ENCODE data around the gene CDK16.

The CDK16 gene

GRCh38 chrX:47201345-47201944, 17.0 kb upstream of the CDK16 start:
- H3K36me3 ChIP-seq (ENCODE audit: control insufficient read depth, insufficient read depth, low read length), result peaks cover 9% of the 10 kb centered on the region

GRCh38 chrX:47202316-47202715, 16.2 kb upstream of the CDK16 start:
- Histone ChIP-seq H3K9ac (ENCODE audit: low read length) (no peak overlapping the region), H3K9me3 (ENCODE audit: control insufficient read depth, low read length) (no peaks in the 10 kb centered on the region), H3K4me3 (ENCODE audit: low read length) (no peak overlapping the region), H3K27me3 (ENCODE audit: control insufficient read depth, insufficient read depth, low read length) (no peaks in the 10 kb centered on the region), H3K4me1 (ENCODE audit: control insufficient read depth, insufficient read depth, low read length) (peaks cover 14% of the 10 kb centered on the region), H3K36me3 (ENCODE audit: control insufficient read depth, insufficient read depth, low read length) (peaks cover 9% of the 10 kb centered on the region)

More at GRCh38 chrX:47201345-47201944, 17.0 kb upstream of the CDK16 start:
- Histone ChIP-seq H3K27me3 (ENCODE audit: control insufficient read depth, insufficient read depth, low read length) (no peaks in the 10 kb centered on the region), H3K9ac (ENCODE audit: low read length) (no peak overlapping the region), H3K9me3 (ENCODE audit: control insufficient read depth, low read length) (no peaks in the 10 kb centered on the region), H3K4me1 (ENCODE audit: control insufficient read depth, insufficient read depth, low read length) (peaks cover 19% of the 10 kb centered on the region), H3K4me3 (ENCODE audit: low read length) (no peak overlapping the region)

- no peak overlapping the region for H3K9ac ChIP-seq (ENCODE audit: low read length)
- H3K36me3 ChIP-seq (ENCODE audit: control insufficient read depth, insufficient read depth, low read length), result peaks cover 9% of the 10 kb centered on the region
- H3K9me3 ChIP-seq (ENCODE audit: control insufficient read depth, low read length), result no peaks in the 10 kb centered on the region
- H3K4me3 ChIP-seq (ENCODE audit: low read length), result no peak overlapping the region
- no peaks in the 10 kb centered on the region for H3K27me3 ChIP-seq (ENCODE audit: control insufficient read depth, insufficient read depth, low read length)
- peaks cover 9% of the 10 kb centered on the region for H3K4me1 ChIP-seq (ENCODE audit: control insufficient read depth, insufficient read depth, low read length)
Observed at GRCh38 chrX:47202877-47203276, 15.6 kb upstream of the CDK16 start.

- H3K36me3 ChIP-seq (ENCODE audit: control insufficient read depth, insufficient read depth, low read length), result peaks cover 9% of the 10 kb centered on the region
Observed at GRCh38 chrX:47204970-47205369, 13.5 kb upstream of the CDK16 start.

GRCh38 chrX:47206316-47206715, 12.2 kb upstream of the CDK16 start:
- no peaks in the 10 kb centered on the region for H3K4me1 ChIP-seq (ENCODE audit: control insufficient read depth, insufficient read depth, low read length)
- H3K9me3 ChIP-seq (ENCODE audit: control insufficient read depth, low read length), result no peaks in the 10 kb centered on the region
- H3K36me3 ChIP-seq (ENCODE audit: control insufficient read depth, insufficient read depth, low read length), result peaks cover 13% of the 10 kb centered on the region
- no peak overlapping the region for H3K4me3 ChIP-seq (ENCODE audit: low read length)
- H3K27me3 ChIP-seq (ENCODE audit: control insufficient read depth, insufficient read depth, low read length), result no peaks in the 10 kb centered on the region
- no peak overlapping the region for H3K9ac ChIP-seq (ENCODE audit: low read length)

More at GRCh38 chrX:47204970-47205369, 13.5 kb upstream of the CDK16 start:
- no peaks in the 10 kb centered on the region for H3K9me3 ChIP-seq (ENCODE audit: control insufficient read depth, low read length)
- peaks cover 6% of the 10 kb centered on the region for H3K4me1 ChIP-seq (ENCODE audit: control insufficient read depth, insufficient read depth, low read length)
- no peak overlapping the region for H3K9ac ChIP-seq (ENCODE audit: low read length)
- H3K27me3 ChIP-seq (ENCODE audit: control insufficient read depth, insufficient read depth, low read length), result no peaks in the 10 kb centered on the region
- no peak overlapping the region for H3K4me3 ChIP-seq (ENCODE audit: low read length)

GRCh38 chrX:47208108-47208507, 10.4 kb upstream of the CDK16 start:
- no peak overlapping the region for H3K4me3 ChIP-seq (ENCODE audit: low read length)
- H3K9ac ChIP-seq (ENCODE audit: low read length), result no peak overlapping the region
- peaks cover 11% of the 10 kb centered on the region for H3K36me3 ChIP-seq (ENCODE audit: control insufficient read depth, insufficient read depth, low read length)
- H3K27me3 ChIP-seq (ENCODE audit: control insufficient read depth, insufficient read depth, low read length), result no peaks in the 10 kb centered on the region
- no peaks in the 10 kb centered on the region for H3K4me1 ChIP-seq (ENCODE audit: control insufficient read depth, insufficient read depth, low read length)
- H3K9me3 ChIP-seq (ENCODE audit: control insufficient read depth, low read length), result no peaks in the 10 kb centered on the region

- H3K9ac ChIP-seq (ENCODE audit: low read length), result no peak overlapping the region
Observed at GRCh38 chrX:47209508-47210238, 8.8 kb upstream of the CDK16 start.

GRCh38 chrX:47210661-47211425, 7.6 kb upstream of the CDK16 start:
- Histone ChIP-seq H3K36me3 (ENCODE audit: control insufficient read depth, insufficient read depth, low read length) (peaks cover 18% of the 10 kb centered on the region), H3K27me3 (ENCODE audit: control insufficient read depth, insufficient read depth, low read length) (no peaks in the 10 kb centered on the region), H3K9ac (ENCODE audit: low read length) (no peak overlapping the region), H3K4me1 (ENCODE audit: control insufficient read depth, insufficient read depth, low read length) (no peaks in the 10 kb centered on the region), H3K9me3 (ENCODE audit: control insufficient read depth, low read length) (no peaks in the 10 kb centered on the region), H3K4me3 (ENCODE audit: low read length) (no peak overlapping the region)

More at GRCh38 chrX:47209508-47210238, 8.8 kb upstream of the CDK16 start:
- Histone ChIP-seq H3K27me3 (ENCODE audit: control insufficient read depth, insufficient read depth, low read length) (no peaks in the 10 kb centered on the region), H3K36me3 (ENCODE audit: control insufficient read depth, insufficient read depth, low read length) (peaks cover 16% of the 10 kb centered on the region), H3K4me3 (ENCODE audit: low read length) (no peak overlapping the region), H3K4me1 (ENCODE audit: control insufficient read depth, insufficient read depth, low read length) (no peaks in the 10 kb centered on the region), H3K9me3 (ENCODE audit: control insufficient read depth, low read length) (no peaks in the 10 kb centered on the region)

- H3K9ac ChIP-seq (ENCODE audit: low read length), result no peak overlapping the region
- H3K36me3 ChIP-seq (ENCODE audit: control insufficient read depth, insufficient read depth, low read length), result peaks cover 18% of the 10 kb centered on the region
- peaks cover 10% of the 10 kb centered on the region for H3K4me1 ChIP-seq (ENCODE audit: control insufficient read depth, insufficient read depth, low read length)
- H3K9me3 ChIP-seq (ENCODE audit: control insufficient read depth, low read length), result no peaks in the 10 kb centered on the region
- H3K4me3 ChIP-seq (ENCODE audit: low read length), result no peak overlapping the region
- no peaks in the 10 kb centered on the region for H3K27me3 ChIP-seq (ENCODE audit: control insufficient read depth, insufficient read depth, low read length)
Observed at GRCh38 chrX:47212381-47213293, 5.8 kb upstream of the CDK16 start.

GRCh38 chrX:47214435-47215077, 3.9 kb upstream of the CDK16 start:
- Histone ChIP-seq H3K9ac (ENCODE audit: low read length) (no peak overlapping the region), H3K4me1 (ENCODE audit: control insufficient read depth, insufficient read depth, low read length) (peaks cover 10% of the 10 kb centered on the region), H3K9me3 (ENCODE audit: control insufficient read depth, low read length) (no peaks in the 10 kb centered on the region), H3K27me3 (ENCODE audit: control insufficient read depth, insufficient read depth, low read length) (no peaks in the 10 kb centered on the region), H3K36me3 (ENCODE audit: control insufficient read depth, insufficient read depth, low read length) (peaks cover 18% of the 10 kb centered on the region), H3K4me3 (ENCODE audit: low read length) (no peak overlapping the region)

- no peaks in the 10 kb centered on the region for H3K9me3 ChIP-seq (ENCODE audit: control insufficient read depth, low read length)
- H3K27me3 ChIP-seq (ENCODE audit: control insufficient read depth, insufficient read depth, low read length), result no peaks in the 10 kb centered on the region
- H3K4me3 ChIP-seq (ENCODE audit: low read length), result no peak overlapping the region
- peaks cover 18% of the 10 kb centered on the region for H3K4me1 ChIP-seq (ENCODE audit: control insufficient read depth, insufficient read depth, low read length)
- no peak overlapping the region for H3K9ac ChIP-seq (ENCODE audit: low read length)
- H3K36me3 ChIP-seq (ENCODE audit: control insufficient read depth, insufficient read depth, low read length), result peaks cover 18% of the 10 kb centered on the region
Observed at GRCh38 chrX:47215291-47215900, 3.1 kb upstream of the CDK16 start.

Data from mucosa of stomach (tissue), 1 donor.